Ascending aorta (tissue), 2 donors: Measurements from ENCODE around the gene EFHC2. TPM values are rescaled to one million over a fixed set of nuclear protein-coding genes. Genes with fewer than 3 reads are reported as not detected.

Experiments used
- DNase-seq, 2 donors: peaks; one replicate each; pipeline ENCODE4 v3.0.0-alpha.2; 2019; ENCODE audit warnings: low spot score in 2 of 2
- H3K27ac ChIP-seq, 2 donors: fragments of 200-600 bp; sonication (generic); one replicate each; pipeline ENCODE4 v1.5.1; 2016 to 2017; ENCODE audit warnings: mild to moderate bottlenecking in 1 of 2
- H3K27me3 ChIP-seq: fragments of 200-600 bp; sonication (generic); one replicate; pipeline ENCODE4 v1.5.1; 2017
- H3K36me3 ChIP-seq, 2 donors: fragments of 200-600 bp; sonication (generic); one replicate each; pipeline ENCODE4 v1.5.1; 2016
- H3K4me1 ChIP-seq, 2 donors: fragments of 200-600 bp; sonication (generic); one replicate each; pipeline ENCODE4 v1.5.1; 2016 to 2017; ENCODE audit warnings: mild to moderate bottlenecking in 1 of 2
- H3K4me3 ChIP-seq, 2 donors: fragments of 200-600 bp; sonication (generic); one replicate each; pipeline ENCODE4 v1.5.1; 2016 to 2017; ENCODE audit warnings: mild to moderate bottlenecking in 1 of 2
- H3K9me3 ChIP-seq, 2 donors: fragments of 200-600 bp; sonication (generic); one replicate each; pipeline ENCODE4 v1.5.1; 2016
- intact Hi-C: fragments of 100-400 bp; cut with DNase I; formaldehyde crosslinking; loops from one replicate; pipeline ENCODE4 v1.15.1; 2023
- total RNA-seq: library from RNA; depleted of rRNA; stranded (reverse); fragments of >200 nt; gene quantifications from one replicate; pipeline ENCODE4 v1.1.0, GENCODE V29; 2016
- TF ChIP-seq, protein P1 (sequence below), 3 experiments: fragments of 200-600 bp in 2 of 3; fragments of 450-650 bp in 1 of 3; sonication (generic) in 2 of 3; IDR thresholded peaks; one replicate each; pipeline ENCODE4 v1.5.1; 2016 to 2019; ENCODE audit warnings: antibody characterized with exemption in 3 of 3, mild to moderate bottlenecking in 1 of 3, moderate library complexity in 1 of 3

The EFHC2 gene
- total RNA-seq, 1 donor from 2014 or later: not detected

DNA sequence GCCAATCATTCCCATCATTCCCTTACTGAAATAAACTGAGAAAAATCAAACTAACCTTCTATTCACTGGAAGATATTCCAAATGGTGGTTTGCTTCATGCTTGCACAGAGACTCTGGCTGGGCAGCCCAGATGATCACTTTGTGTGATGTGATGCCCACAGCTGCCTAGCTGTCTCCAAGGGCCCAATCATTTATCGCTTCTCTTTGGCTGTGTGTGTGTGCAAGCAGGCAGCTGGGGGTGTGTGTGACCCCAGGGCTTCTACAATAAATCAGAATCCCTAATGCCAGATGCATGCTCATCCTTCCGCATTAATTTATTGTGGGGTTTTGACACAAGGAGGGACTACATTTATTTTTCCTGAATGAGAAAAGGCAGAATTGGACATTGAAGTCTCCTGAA lies 230.1 kb downstream of the EFHC2 start:
- Histone ChIP-seq H3K9me3 (no peaks in the 10 kb centered on the region), H3K4me1 (no peaks in the 10 kb centered on the region), H3K27me3 (no peaks in the 10 kb centered on the region), H3K4me3 (no peak overlapping the region), H3K36me3 (no peaks in the 10 kb centered on the region), H3K27ac (no peak overlapping the region)
- intact Hi-C loops: no loop called here
- TF ChIP-seq, protein P1, sequence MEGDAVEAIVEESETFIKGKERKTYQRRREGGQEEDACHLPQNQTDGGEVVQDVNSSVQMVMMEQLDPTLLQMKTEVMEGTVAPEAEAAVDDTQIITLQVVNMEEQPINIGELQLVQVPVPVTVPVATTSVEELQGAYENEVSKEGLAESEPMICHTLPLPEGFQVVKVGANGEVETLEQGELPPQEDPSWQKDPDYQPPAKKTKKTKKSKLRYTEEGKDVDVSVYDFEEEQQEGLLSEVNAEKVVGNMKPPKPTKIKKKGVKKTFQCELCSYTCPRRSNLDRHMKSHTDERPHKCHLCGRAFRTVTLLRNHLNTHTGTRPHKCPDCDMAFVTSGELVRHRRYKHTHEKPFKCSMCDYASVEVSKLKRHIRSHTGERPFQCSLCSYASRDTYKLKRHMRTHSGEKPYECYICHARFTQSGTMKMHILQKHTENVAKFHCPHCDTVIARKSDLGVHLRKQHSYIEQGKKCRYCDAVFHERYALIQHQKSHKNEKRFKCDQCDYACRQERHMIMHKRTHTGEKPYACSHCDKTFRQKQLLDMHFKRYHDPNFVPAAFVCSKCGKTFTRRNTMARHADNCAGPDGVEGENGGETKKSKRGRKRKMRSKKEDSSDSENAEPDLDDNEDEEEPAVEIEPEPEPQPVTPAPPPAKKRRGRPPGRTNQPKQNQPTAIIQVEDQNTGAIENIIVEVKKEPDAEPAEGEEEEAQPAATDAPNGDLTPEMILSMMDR (IDR thresholded peaks at IDR 0.05): no peak
- DNase-seq: no peak

DNA sequence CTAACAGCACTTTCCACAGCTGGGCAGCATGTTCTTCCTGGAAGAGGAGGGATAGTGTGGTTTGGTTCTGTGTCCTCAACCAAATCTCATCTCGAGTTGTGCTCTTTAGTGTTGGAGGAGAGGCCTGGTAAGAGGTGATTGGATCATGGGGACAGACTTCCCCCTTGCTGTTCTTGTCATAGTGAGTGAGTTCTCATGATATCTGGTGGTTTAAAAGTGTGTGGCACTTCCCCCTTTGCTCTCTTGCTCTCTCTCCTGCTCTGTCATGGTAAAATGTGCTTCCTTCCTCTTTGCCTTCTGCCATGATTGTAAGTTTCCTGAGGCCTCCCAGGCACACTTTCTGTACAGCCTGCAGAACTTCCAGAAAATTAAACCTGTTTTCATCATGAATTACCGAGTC lies 236.6 kb downstream of the EFHC2 start:
- Histone ChIP-seq H3K9me3 (no peaks in the 10 kb centered on the region), H3K4me3 (no peak overlapping the region), H3K4me1 (no peaks in the 10 kb centered on the region), H3K27ac (no peak overlapping the region), H3K27me3 (no peaks in the 10 kb centered on the region), H3K36me3 (no peaks in the 10 kb centered on the region)
- intact Hi-C loops: no loop called here
- TF ChIP-seq, protein P1 (IDR thresholded peaks at IDR 0.05): no peak
- DNase-seq: no peak

DNA sequence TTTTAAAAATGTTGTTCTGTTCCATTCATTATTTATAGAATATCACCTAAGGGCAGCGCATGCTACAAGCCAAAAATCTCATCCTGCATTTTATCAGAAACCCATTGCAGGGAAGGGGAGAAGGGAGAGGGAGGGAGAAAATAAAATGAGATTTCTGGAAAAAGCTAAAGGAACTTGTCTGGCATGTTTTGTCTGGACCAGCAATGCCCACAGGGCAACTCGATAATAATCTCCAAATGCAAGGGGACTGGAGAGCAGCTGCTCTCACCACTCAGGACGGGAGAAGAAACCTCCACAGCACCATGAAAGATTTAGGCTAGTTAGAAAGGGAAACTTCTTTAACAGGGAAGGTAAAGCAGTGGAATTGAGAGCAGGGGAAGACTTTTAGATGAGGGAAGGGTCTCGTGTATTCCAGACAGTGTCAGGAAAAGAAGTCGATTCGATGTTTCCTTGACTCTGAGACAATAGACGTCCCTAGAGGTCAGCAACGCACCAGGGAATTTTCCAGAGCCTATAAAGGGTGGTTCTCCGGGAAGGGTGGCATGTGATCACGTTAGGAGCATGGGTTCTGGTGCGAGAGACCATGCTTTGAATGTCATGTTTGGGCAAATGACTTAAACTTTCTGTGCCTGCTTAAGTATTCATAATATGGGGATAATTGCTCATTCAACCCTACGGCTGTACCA lies 238.1 kb downstream of the EFHC2 start:
- Histone ChIP-seq H3K27ac (no peak overlapping the region), H3K27me3 (no peaks in the 10 kb centered on the region), H3K4me1 (no peaks in the 10 kb centered on the region), H3K9me3 (no peaks in the 10 kb centered on the region), H3K36me3 (no peaks in the 10 kb centered on the region), H3K4me3 (no peak overlapping the region)
- no peak for DNase-seq
- intact Hi-C loops: no loop called here
- TF ChIP-seq, protein P1 (IDR thresholded peaks at IDR 0.05): no peak

DNA sequence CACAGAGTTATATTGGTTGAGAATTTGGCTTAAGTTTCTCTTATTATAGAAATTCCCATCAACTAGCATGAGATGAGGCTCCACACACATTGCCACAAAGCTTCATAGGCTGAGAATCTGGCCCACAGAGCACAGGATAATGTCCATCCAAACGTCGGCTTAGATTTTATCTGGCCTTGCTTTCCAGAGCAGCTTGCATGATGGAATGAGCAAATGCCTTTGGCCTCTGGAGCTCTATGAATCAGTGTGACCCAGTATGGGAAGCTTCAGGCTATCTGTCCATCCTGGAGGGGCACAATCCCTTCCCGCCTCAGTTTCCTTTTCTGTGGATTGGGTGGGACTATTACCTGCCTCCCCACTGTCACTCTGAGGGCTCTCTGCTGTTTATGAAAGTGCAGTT lies 238.8 kb downstream of the EFHC2 start:
- no peaks in the 10 kb centered on the region for H3K36me3 ChIP-seq
- no peak overlapping the region for H3K4me3 ChIP-seq
- no peak overlapping the region for H3K27ac ChIP-seq
- H3K4me1 ChIP-seq: no peaks in the 10 kb centered on the region
- intact Hi-C loops: no loop called here
- no peaks in the 10 kb centered on the region for H3K27me3 ChIP-seq
- TF ChIP-seq, protein P1 (IDR thresholded peaks at IDR 0.05): no peak
- H3K9me3 ChIP-seq: no peaks in the 10 kb centered on the region
- no peak for DNase-seq

DNA sequence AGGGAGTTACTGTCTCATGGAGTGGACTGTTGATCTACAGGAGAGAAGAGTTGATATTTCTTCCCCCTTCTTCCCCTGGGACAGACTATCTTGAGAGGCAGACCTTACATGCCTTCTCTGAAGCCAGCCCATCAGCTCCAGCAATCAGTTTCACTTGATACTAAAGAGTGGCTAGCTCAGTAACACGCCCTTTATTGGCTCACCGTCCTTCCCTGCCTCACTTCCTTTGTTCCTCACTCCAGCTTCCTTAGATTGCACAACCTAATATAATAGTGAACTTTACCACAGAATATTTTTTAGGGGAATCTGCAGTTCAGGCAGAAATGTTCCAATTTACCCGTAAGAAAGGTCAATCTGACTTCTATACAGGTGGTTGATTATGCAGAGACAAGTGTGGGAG lies 242.2 kb downstream of the EFHC2 start:
- Histone ChIP-seq H3K27me3 (no peaks in the 10 kb centered on the region), H3K36me3 (no peaks in the 10 kb centered on the region), H3K27ac (no peak overlapping the region), H3K4me1 (no peaks in the 10 kb centered on the region), H3K4me3 (no peak overlapping the region), H3K9me3 (no peaks in the 10 kb centered on the region)
- intact Hi-C loops: no loop called here
- no peak for DNase-seq
- TF ChIP-seq, protein P1 (IDR thresholded peaks at IDR 0.05): no peak

DNA sequence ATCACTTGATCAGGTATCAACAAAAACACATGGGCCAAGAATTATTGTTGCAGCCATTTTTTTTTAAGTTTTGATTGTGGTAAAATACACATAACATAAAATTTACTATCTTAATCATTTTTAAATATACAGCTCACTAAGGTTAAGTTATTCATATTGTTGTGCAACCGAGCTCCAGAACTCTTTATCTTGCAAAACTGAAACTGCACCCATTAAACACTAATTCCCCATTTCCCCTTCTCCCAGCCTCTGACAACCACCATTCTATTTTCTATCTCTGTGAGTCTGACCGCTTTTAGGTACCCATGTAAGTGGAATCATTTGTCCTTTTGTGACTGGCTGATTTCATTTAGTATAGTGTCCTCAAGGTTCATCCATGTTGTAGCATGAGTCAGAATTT lies 244.1 kb downstream of the EFHC2 start:
- H3K36me3 ChIP-seq: no peaks in the 10 kb centered on the region
- no peak for DNase-seq
- H3K27me3 ChIP-seq: no peaks in the 10 kb centered on the region
- TF ChIP-seq, protein P1 (IDR thresholded peaks at IDR 0.05): no peak
- H3K4me1 ChIP-seq: no peaks in the 10 kb centered on the region
- no peak overlapping the region for H3K27ac ChIP-seq
- intact Hi-C loops: no loop called here
- no peaks in the 10 kb centered on the region for H3K9me3 ChIP-seq
- H3K4me3 ChIP-seq: no peak overlapping the region
